ENCODE measurements around the gene GDF3.
"Not testable (repeated sequence)": the region's sequence is repeated elsewhere in the genome, so short reads cannot be mapped to it uniquely, and the experiment has no call there.

The GDF3 gene

GRCh38 chr12:7645395-7646177, 50.0 kb downstream of the GDF3 start:
- H3K4me3 ChIP-seq = no peak overlapping the region
- H3K27ac ChIP-seq = no peak overlapping the region
- TF ChIP-seq CTCF (IDR thresholded peaks at IDR 0.05) = peak; percentile 68
- no peak for DNase-seq (ENCODE audit: low spot score)

- no peak overlapping the region for H3K4me3 ChIP-seq
- no peak for TF ChIP-seq CTCF (IDR thresholded peaks at IDR 0.05)
- H3K27ac ChIP-seq = no peak overlapping the region
- no peak for DNase-seq (ENCODE audit: low spot score)
These were observed 52.7 kb downstream of the GDF3 start for GRCh38 chr12:7642876-7643309.

GRCh38 chr12:7642287-7642686, 53.3 kb downstream of the GDF3 start:
- no peak overlapping the region for H3K27ac ChIP-seq
- DNase-seq (ENCODE audit: low spot score) = no peak
- H3K4me3 ChIP-seq = no peak overlapping the region
- TF ChIP-seq CTCF (IDR thresholded peaks at IDR 0.05) = no peak

GRCh38 chr12:7640123-7640995, 55.2 kb downstream of the GDF3 start:
- peak overlapping the region; percentile 70 for H3K4me3 ChIP-seq
- not testable (repeated sequence) for H3K27ac ChIP-seq; DNase-seq (ENCODE audit: low spot score)
